Measurements from ENCODE around the gene TTC19.

Gene TTC19

DNA sequence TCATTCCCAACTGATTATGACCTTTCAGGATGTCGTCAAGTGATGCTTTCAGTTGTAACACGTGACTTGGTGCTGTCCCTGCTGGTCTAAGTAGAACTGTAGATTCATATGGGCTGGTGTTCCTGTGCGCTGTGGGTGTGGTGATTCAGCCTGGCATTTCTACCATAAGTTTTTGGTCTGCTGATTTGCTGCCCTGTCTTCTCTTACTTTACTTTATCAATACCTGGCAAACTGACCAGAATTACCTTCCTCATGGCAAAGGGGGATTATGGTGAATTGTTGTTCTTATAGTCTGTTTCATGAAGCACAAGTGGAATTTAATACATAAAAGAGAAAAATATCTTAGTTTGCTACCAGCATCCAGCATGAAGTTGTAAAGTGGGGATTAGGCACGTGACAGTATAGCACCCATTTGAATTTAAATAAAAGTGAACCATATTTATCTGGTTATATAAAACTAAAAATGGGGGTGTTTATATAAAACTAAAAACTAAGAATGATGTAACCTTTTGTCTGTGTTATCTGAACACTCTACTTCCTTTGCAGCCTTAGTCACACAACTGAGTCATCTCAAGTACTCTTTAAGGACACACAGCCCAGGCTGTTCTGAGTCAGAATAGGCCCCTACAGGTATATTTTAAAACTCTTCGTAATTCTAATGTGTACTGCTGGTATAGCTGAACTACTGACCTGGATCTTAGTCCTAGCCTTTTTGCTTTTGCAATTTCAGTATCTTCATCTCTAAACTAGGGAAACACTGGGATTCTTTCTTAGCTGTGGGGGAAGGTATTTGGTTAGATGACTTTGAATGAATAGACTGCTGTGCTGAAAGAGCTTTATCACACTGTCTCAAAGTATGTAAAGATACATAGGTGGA is 28.3 kb downstream of the TTC19 start:
- H3K4me3 ChIP-seq (ENCODE audit: insufficient read depth in 1 of 2, low read depth in 1 of 2, low read length in 2 of 2) = peak overlapping the region in 1 of 2 experiments; percentile 34
- H3K27ac ChIP-seq (ENCODE audit: low read length, poor library complexity, severe bottlenecking) = peak overlapping the region; percentile 84
- WGBS = 24% methylated on average over 3 of the region's 5 CpGs
- peaks cover 9 to 95% of the 10 kb centered on the region in 2 experiments for H3K36me3 ChIP-seq (ENCODE audit: control insufficient read depth in 1 of 2, insufficient read depth in 2 of 2, low read depth in 1 of 2, low read length in 2 of 2)
- no peak overlapping the region for H2BK15ac ChIP-seq (ENCODE audit: low read depth, poor library complexity, severe bottlenecking)
- peak overlapping the region; percentile 85 for H3K9ac ChIP-seq (ENCODE audit: low read length)
- peak overlapping the region in 1 of 2 experiments; percentile 71 for H3K4ac ChIP-seq (ENCODE audit: low read depth in 1 of 2, low read length in 2 of 2)
- H2AFZ ChIP-seq (ENCODE audit: low read depth, low read length) = no peak overlapping the region
- DNase-seq = peak; percentile 94
- peaks cover 2% of the 10 kb centered on the region for H3K4me1 ChIP-seq (ENCODE audit: control insufficient read depth, insufficient read depth, low read depth, low read length)
- no peak overlapping the region for H4K91ac ChIP-seq (ENCODE audit: low read length)
- H3K27me3 ChIP-seq (ENCODE audit: control insufficient read depth in 1 of 2, insufficient read depth in 1 of 2, low read length in 2 of 2) = no peaks in the 10 kb centered on the region
- no peak overlapping the region for H3K23ac ChIP-seq (ENCODE audit: low read length in 2 of 2)
- no peaks in the 10 kb centered on the region for H3K9me3 ChIP-seq (ENCODE audit: control insufficient read depth, low read length)
- peak overlapping the region; percentile 72 for H2AK5ac ChIP-seq (ENCODE audit: low read length, severe bottlenecking)
- no peak overlapping the region for H2BK120ac ChIP-seq (ENCODE audit: low read depth, low read length)
- no peak overlapping the region for H4K8ac ChIP-seq (ENCODE audit: low read length)
- H2BK12ac ChIP-seq (ENCODE audit: low read length in 2 of 2) = no peak overlapping the region
- peak overlapping the region in 1 of 2 experiments; percentile 86 for H3K18ac ChIP-seq (ENCODE audit: low read depth in 1 of 2, low read length in 2 of 2)
- H3K79me1 ChIP-seq (replicated peaks; ENCODE audit: low read length, poor library complexity, severe bottlenecking) = peaks cover 15% of the 10 kb centered on the region
- no peak overlapping the region for H2BK5ac ChIP-seq (ENCODE audit: low read depth, low read length, poor library complexity, severe bottlenecking)
- H3K4me2 ChIP-seq (ENCODE audit: low read length, poor library complexity, severe bottlenecking) = no peak overlapping the region
- no peak overlapping the region for H3K14ac ChIP-seq (ENCODE audit: low read length in 2 of 2)

DNA sequence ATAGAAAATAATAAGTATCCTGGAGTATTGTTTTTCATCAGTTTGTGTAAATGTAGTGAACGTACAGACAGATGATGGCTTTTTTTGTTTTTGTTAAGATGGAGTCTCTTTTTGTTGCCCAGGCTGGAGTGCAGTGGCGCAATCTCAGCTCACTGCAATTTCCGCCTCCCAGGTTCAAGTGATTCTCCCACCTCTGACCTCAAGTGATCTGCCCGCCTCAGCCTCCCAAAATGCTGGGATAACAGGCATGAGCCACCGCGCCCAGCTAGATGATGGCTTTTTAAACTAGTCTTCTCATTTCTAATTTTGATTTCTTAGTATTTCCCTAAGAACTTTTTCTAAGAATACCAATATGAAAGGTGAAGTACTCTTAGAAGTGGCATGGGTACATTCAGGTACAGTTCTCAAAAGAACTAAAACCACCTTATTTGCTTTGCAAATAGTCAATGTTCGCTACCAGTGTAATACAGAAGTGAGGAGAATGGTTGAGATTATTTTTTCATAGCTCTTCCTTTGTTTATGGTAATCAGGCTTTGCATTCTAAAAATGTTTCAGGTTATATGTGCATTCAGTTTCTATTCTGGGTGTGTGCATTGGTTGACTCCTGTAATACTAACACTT is 34.2 kb downstream of the TTC19 start:
- no peak for DNase-seq
- no peak overlapping the region for H3K4ac ChIP-seq (ENCODE audit: low read depth in 1 of 2, low read length in 2 of 2)
- H3K9me3 ChIP-seq (ENCODE audit: control insufficient read depth, low read length) = peaks cover 4% of the 10 kb centered on the region
- H3K14ac ChIP-seq (ENCODE audit: low read length in 2 of 2) = no peak overlapping the region
- H3K4me2 ChIP-seq (ENCODE audit: low read length, poor library complexity, severe bottlenecking) = no peak overlapping the region
- no peak overlapping the region for H2BK5ac ChIP-seq (ENCODE audit: low read depth, low read length, poor library complexity, severe bottlenecking)
- H3K4me1 ChIP-seq (ENCODE audit: control insufficient read depth, insufficient read depth, low read depth, low read length) = no peaks in the 10 kb centered on the region
- H2AK5ac ChIP-seq (ENCODE audit: low read length, severe bottlenecking) = no peak overlapping the region
- H3K27ac ChIP-seq (ENCODE audit: low read length, poor library complexity, severe bottlenecking) = no peak overlapping the region
- H3K27me3 ChIP-seq (ENCODE audit: control insufficient read depth in 1 of 2, insufficient read depth in 1 of 2, low read length in 2 of 2) = no peaks in the 10 kb centered on the region
- no peak overlapping the region for H3K4me3 ChIP-seq (ENCODE audit: insufficient read depth in 1 of 2, low read depth in 1 of 2, low read length in 2 of 2)
- no peak overlapping the region for H2AFZ ChIP-seq (ENCODE audit: low read depth, low read length)
- H4K8ac ChIP-seq (ENCODE audit: low read length) = no peak overlapping the region
- H4K91ac ChIP-seq (ENCODE audit: low read length) = no peak overlapping the region
- no peak overlapping the region for H3K18ac ChIP-seq (ENCODE audit: low read depth in 1 of 2, low read length in 2 of 2)
- H3K9ac ChIP-seq (ENCODE audit: low read length) = no peak overlapping the region
- H2BK15ac ChIP-seq (ENCODE audit: low read depth, poor library complexity, severe bottlenecking) = no peak overlapping the region
- H2BK12ac ChIP-seq (ENCODE audit: low read length in 2 of 2) = no peak overlapping the region
- WGBS = 97% methylated on average over 5 of the region's 7 CpGs
- H3K36me3 ChIP-seq (ENCODE audit: control insufficient read depth in 1 of 2, insufficient read depth in 2 of 2, low read depth in 1 of 2, low read length in 2 of 2) = peaks cover 22 to 97% of the 10 kb centered on the region in 2 experiments
- no peak overlapping the region for H3K23ac ChIP-seq (ENCODE audit: low read length in 2 of 2)
- H2BK120ac ChIP-seq (ENCODE audit: low read depth, low read length) = no peak overlapping the region
- peaks cover 15% of the 10 kb centered on the region for H3K79me1 ChIP-seq (replicated peaks; ENCODE audit: low read length, poor library complexity, severe bottlenecking)

DNA sequence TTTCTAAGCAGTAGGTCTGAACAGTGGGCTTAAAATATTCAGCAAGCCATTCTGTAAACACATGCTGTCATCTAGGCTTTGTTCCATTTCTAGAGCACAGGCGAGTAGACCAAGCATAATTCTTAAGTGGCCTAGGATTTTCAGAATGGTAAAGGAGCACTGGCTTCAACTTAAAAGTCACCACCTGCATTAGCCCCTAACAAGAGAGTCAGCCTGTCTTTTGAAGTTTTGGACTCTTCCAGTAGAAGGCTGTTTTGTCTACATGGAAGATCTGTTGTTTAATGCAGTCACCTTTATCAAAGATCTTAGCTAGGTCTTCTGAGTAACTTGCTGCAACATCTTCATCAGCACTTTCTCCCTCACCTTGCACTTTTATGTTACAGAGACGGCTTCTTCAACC is 36.6 kb downstream of the TTC19 start:
- Histone ChIP-seq H3K14ac (ENCODE audit: low read length in 2 of 2) (no peak overlapping the region), H3K9me3 (ENCODE audit: control insufficient read depth, low read length) (peaks cover 4% of the 10 kb centered on the region), H3K4me2 (ENCODE audit: low read length, poor library complexity, severe bottlenecking) (no peak overlapping the region), H3K4me1 (ENCODE audit: control insufficient read depth, insufficient read depth, low read depth, low read length) (no peaks in the 10 kb centered on the region), H2BK120ac (ENCODE audit: low read depth, low read length) (no peak overlapping the region), H2AFZ (ENCODE audit: low read depth, low read length) (no peak overlapping the region), H3K27me3 (ENCODE audit: control insufficient read depth in 1 of 2, insufficient read depth in 1 of 2, low read length in 2 of 2) (no peaks in the 10 kb centered on the region), H3K79me1 (replicated peaks; ENCODE audit: low read length, poor library complexity, severe bottlenecking) (peaks cover 11% of the 10 kb centered on the region), H4K91ac (ENCODE audit: low read length) (no peak overlapping the region), H2BK12ac (ENCODE audit: low read length in 2 of 2) (no peak overlapping the region), H3K18ac (ENCODE audit: low read depth in 1 of 2, low read length in 2 of 2) (no peak overlapping the region), H3K9ac (ENCODE audit: low read length) (no peak overlapping the region), H2BK5ac (ENCODE audit: low read depth, low read length, poor library complexity, severe bottlenecking) (no peak overlapping the region), H2BK15ac (ENCODE audit: low read depth, poor library complexity, severe bottlenecking) (no peak overlapping the region), H2AK5ac (ENCODE audit: low read length, severe bottlenecking) (no peak overlapping the region), H3K27ac (ENCODE audit: low read length, poor library complexity, severe bottlenecking) (no peak overlapping the region), H3K23ac (ENCODE audit: low read length in 2 of 2) (no peak overlapping the region), H4K8ac (ENCODE audit: low read length) (no peak overlapping the region), H3K4me3 (ENCODE audit: insufficient read depth in 1 of 2, low read depth in 1 of 2, low read length in 2 of 2) (no peak overlapping the region), H3K36me3 (ENCODE audit: control insufficient read depth in 1 of 2, insufficient read depth in 2 of 2, low read depth in 1 of 2, low read length in 2 of 2) (peaks cover 22 to 94% of the 10 kb centered on the region in 2 experiments), H3K4ac (ENCODE audit: low read depth in 1 of 2, low read length in 2 of 2) (no peak overlapping the region)
- no peak for DNase-seq
- WGBS = 94% methylated on average over 2 of the region's 2 CpGs

DNA sequence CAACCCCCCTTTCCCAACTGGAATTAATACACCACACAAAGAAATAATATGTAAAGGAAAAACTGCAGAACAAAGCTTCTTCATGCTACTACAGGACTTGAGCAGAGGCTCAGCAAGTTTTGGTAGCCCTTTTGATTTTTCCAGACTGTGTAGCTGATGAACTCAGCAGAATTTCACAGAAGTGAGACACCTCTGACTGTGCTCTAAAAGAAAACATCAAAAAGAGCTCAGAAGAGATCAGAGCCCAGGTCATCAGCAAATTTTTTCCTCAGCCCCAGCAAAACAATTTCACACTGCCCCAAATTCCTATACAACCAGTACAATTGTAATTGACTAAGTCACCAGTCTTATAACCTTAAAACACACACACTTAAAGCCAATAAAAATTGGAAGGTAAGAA is 38.0 kb downstream of the TTC19 start:
- H3K18ac ChIP-seq (ENCODE audit: low read depth in 1 of 2, low read length in 2 of 2) = no peak overlapping the region
- no peak overlapping the region for H3K4me3 ChIP-seq (ENCODE audit: insufficient read depth in 1 of 2, low read depth in 1 of 2, low read length in 2 of 2)
- H2BK12ac ChIP-seq (ENCODE audit: low read length in 2 of 2) = no peak overlapping the region
- H3K27ac ChIP-seq (ENCODE audit: low read length, poor library complexity, severe bottlenecking) = peak overlapping the region; percentile 57
- H3K36me3 ChIP-seq (ENCODE audit: control insufficient read depth in 1 of 2, insufficient read depth in 2 of 2, low read depth in 1 of 2, low read length in 2 of 2) = peaks cover 23 to 89% of the 10 kb centered on the region in 2 experiments
- peak overlapping the region; percentile 19 for H3K4me2 ChIP-seq (ENCODE audit: low read length, poor library complexity, severe bottlenecking)
- no peak overlapping the region for H4K91ac ChIP-seq (ENCODE audit: low read length)
- H3K14ac ChIP-seq (ENCODE audit: low read length in 2 of 2) = no peak overlapping the region
- H2AK5ac ChIP-seq (ENCODE audit: low read length, severe bottlenecking) = no peak overlapping the region
- H3K79me1 ChIP-seq (replicated peaks; ENCODE audit: low read length, poor library complexity, severe bottlenecking) = peaks cover 9% of the 10 kb centered on the region
- H3K9me3 ChIP-seq (ENCODE audit: control insufficient read depth, low read length) = peaks cover 4% of the 10 kb centered on the region
- H3K4me1 ChIP-seq (ENCODE audit: control insufficient read depth, insufficient read depth, low read depth, low read length) = no peaks in the 10 kb centered on the region
- no peak for DNase-seq
- no peaks in the 10 kb centered on the region for H3K27me3 ChIP-seq (ENCODE audit: control insufficient read depth in 1 of 2, insufficient read depth in 1 of 2, low read length in 2 of 2)
- no peak overlapping the region for H3K23ac ChIP-seq (ENCODE audit: low read length in 2 of 2)
- no peak overlapping the region for H2BK15ac ChIP-seq (ENCODE audit: low read depth, poor library complexity, severe bottlenecking)
- H2AFZ ChIP-seq (ENCODE audit: low read depth, low read length) = no peak overlapping the region
- peak overlapping the region; percentile 39 for H3K9ac ChIP-seq (ENCODE audit: low read length)
- H2BK5ac ChIP-seq (ENCODE audit: low read depth, low read length, poor library complexity, severe bottlenecking) = no peak overlapping the region
- no peak overlapping the region for H4K8ac ChIP-seq (ENCODE audit: low read length)
- no peak overlapping the region for H3K4ac ChIP-seq (ENCODE audit: low read depth in 1 of 2, low read length in 2 of 2)
- H2BK120ac ChIP-seq (ENCODE audit: low read depth, low read length) = no peak overlapping the region

All from mesenchymal stem cell (in vitro differentiated cells and primary cell).